Measurements from ENCODE around the gene SLC23A3. TPM values are rescaled to one million over a fixed set of nuclear protein-coding genes. Genes with fewer than 3 reads are reported as not detected.

Gene SLC23A3, protein sequence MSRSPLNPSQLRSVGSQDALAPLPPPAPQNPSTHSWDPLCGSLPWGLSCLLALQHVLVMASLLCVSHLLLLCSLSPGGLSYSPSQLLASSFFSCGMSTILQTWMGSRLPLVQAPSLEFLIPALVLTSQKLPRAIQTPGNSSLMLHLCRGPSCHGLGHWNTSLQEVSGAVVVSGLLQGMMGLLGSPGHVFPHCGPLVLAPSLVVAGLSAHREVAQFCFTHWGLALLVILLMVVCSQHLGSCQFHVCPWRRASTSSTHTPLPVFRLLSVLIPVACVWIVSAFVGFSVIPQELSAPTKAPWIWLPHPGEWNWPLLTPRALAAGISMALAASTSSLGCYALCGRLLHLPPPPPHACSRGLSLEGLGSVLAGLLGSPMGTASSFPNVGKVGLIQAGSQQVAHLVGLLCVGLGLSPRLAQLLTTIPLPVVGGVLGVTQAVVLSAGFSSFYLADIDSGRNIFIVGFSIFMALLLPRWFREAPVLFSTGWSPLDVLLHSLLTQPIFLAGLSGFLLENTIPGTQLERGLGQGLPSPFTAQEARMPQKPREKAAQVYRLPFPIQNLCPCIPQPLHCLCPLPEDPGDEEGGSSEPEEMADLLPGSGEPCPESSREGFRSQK
- total RNA-seq, result 0.64 TPM

- no peak for ATAC-seq
Observed at GRCh38 chr2:219169930-219170654, at the start of gene SLC23A3. TSS of gene SLC23A3 (minus strand) at chr2:219170029. CDS start at chr2:219169984, 45 bp downstream.

DNA sequence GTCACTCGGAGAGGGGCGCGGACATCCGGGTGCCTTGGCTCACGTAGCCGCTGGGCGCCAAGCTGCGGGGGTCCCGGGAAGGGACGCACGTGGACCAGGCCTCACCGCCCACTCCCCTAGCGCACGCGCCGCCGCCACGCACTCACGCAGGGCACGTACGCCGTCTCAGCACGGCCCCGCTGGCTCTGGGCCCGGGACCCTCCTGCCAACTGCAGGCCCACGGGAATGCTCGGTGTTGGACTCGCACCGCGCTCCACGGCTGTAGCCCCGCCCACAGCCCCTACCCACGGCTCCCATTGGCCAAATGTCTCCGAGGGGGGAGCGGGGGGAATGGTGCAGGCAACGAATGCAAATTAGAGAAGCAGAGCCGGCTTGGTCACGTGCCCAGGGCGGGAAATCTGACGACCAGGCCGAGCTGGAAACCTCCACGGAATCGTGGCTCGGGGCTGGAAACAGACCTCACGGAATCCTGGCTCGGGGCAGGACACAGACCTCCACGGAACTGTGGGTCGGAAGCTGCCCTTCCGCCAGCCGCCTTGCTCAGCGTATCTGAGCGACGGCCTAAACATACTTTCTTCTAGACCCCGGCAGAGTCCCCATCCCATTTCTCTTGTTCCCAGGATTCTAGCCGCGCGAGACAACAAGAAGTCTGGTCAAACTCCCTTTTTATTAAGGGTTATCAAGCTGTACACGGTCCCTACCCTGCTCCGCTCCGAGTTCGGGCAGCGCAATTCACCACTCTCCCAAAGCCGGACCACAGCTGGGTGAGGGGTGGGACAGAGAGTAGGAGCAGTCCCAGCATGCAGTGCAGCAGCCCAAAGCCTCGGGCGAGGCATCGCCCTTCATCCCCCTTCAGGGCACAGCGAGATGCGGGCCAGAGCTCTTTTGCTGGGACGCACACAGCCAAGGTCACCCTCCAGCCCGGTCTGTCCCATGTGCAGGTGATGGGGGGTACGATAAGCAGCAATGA lies 49.2 kb upstream of the SLC23A3 start, which contains the start of gene ABCB6:
ABCB6 (minus strand) TSS at position 227 of the 970 bp plus-strand sequence. CDS start 285 bp downstream, outside the sequence.
- ATAC-seq, result peak; percentile 83

GRCh38 chr2:219218217-219218731 lies 48.4 kb upstream of the SLC23A3 start:
- ATAC-seq, result peak; percentile 61

- ATAC-seq, result no peak
Observed at GRCh38 chr2:219216535-219216915, 46.7 kb upstream of the SLC23A3 start.

- no peak for ATAC-seq
Observed at GRCh38 chr2:219215871-219216534, 46.2 kb upstream of the SLC23A3 start.

GRCh38 chr2:219214786-219215185 lies 45.0 kb upstream of the SLC23A3 start:
- no peak for ATAC-seq

- no peak for ATAC-seq
Observed at GRCh38 chr2:219214141-219214540, 44.3 kb upstream of the SLC23A3 start.

GRCh38 chr2:219213486-219214071 lies 43.8 kb upstream of the SLC23A3 start:
- ATAC-seq, result no peak

DNA sequence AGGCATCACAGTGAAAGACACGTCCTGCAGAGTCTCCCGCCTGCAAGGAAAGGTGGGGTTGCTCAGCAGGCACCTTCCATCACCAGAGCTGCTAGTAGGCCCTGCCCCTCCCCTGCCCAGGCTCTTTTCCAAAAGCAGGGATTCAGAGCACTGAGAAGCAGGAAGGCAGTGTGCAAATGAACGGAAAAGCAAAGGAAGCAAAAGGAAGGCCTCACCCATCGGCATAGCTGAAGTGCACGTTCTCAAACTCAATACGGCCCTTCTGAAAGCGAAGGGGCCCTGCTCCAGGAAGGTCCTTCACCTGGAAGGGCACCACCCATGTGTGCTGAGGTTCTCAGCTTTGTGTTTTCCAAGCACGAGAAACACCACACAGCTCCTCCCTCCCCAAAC lies 43.2 kb upstream of the SLC23A3 start:
- no peak for ATAC-seq

GRCh38 chr2:219210886-219211362 lies 41.1 kb upstream of the SLC23A3 start:
- no peak for ATAC-seq

DNA sequence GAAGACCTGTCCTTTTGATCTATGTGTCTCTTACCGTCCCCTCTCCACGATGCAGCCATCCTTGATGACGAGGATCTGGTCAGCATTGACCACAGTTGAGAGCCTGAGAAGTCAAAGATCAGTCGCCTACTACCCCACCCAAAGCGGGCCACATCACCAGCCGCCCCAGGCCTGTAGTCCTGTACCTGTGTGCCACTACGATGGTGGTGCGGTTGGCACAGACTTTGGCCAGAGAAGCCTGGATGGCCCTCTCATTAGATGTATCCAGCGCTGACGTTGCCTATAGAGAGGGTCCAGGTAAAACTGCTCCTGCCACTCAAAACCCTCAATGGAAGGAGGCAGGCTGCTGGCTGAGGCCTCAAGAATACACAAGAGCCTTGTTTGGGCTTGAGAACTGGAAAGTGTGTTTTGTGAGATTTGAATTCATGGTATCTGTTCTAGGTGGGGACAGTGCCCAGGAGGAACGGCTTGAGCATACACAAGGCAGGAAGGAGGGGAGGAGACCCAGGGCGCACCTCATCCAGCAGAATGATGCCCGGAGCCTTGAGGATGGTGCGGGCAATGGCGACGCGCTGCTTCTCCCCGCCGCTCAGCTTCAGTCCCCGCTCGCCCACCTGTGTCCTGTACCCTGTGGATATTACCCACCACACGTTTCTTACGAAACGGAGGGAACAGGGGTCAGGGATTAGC lies 40.5 kb upstream of the SLC23A3 start:
- ATAC-seq, result no peak

GRCh38 chr2:219209236-219210195 lies 39.7 kb upstream of the SLC23A3 start:
- ATAC-seq, result no peak

- ATAC-seq, result peak; percentile 35
Observed at GRCh38 chr2:219207884-219208740, 38.3 kb upstream of the SLC23A3 start.

DNA sequence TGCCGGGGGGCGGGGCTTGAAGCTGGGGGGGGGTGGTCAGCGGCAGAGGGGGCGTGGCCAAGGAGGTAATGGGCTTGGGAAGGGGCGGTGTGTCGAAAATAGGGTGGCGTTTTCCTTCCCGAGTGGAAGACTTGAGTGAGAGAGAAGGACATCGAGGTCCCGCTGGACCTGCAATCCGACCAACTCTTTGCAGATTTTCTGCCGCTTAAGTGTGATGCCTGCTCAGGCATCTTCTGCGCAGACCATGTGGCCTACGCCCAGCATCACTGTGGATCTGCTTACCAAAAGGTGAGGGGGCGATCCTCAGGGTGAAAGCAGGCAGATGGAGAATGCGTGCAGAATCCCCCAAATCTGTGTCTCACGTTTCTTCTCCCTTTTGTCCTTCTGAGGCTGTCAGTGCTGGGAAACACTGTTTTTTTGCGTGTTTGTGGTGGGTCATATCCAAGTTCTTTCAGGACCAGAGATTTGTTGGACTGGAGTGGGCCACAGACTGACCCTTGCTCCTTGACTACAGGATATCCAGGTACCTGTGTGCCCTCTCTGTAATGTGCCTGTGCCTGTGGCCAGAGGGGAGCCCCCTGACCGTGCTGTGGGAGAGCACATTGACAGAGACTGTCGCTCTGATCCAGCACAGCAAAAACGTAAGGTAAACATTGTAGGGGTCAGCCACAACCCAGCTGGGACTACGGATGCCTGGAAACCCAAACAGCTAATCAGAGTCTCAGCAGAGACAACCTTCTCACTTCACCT lies 37.5 kb upstream of the SLC23A3 start:
- peak; percentile 2 for ATAC-seq

DNA sequence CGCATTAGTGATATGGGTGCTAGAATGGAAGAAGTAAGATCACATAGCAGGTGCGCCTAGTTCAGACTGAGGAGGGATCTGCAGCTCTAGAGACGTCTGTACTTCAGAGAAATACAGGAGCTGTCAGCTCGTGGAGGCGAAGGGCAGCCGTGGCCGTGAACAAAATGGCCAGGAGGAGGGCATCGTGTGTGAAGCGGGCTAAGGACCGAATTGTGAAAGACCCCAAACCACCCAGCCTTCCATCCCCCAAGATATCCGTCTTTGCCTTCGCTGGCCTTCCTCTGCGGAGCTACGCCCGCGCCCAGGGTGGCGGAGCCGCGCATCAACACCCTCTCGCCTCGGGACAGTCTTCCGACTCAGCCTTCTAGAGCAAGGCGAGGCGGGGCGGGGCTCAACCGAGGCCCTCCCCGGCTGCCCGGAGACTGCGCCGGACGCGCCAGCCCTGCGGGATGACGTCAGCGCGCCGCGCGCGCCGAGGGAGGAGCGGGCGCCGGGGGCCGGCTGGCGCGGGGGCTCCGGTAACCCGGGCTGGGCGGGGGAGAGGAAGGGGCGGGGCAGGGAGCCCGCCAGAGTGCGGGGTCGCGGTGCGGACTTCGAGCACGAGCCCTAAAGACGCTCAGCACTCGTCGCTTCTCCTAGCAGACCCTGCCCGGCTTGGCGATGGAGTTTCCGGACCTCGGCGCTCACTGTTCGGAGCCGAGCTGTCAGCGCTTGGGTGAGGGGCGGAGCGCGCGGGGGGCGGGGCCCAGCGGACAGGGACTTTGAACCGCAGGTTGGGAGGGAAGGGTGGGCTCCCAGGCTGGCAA lies 36.7 kb upstream of the SLC23A3 start, which contains the start of gene ZFAND2B:
ZFAND2B (plus strand) TSS at position 455 of the 806 bp plus-strand sequence; CDS start at position 661, 206 bp downstream.
- peak; percentile 96 for ATAC-seq

GRCh38 chr2:219205981-219206327 lies 36.1 kb upstream of the SLC23A3 start:
- ATAC-seq, result no peak
